Gastroesophageal sphincter (tissue), 3 donors: Measurements from ENCODE around the gene CDK14.
"Not testable (repeated sequence)": the region's sequence is repeated elsewhere in the genome, so short reads cannot be mapped to it uniquely, and the experiment has no call there.

ENCODE experiments used
- POLR2A ChIP-seq, 2 donors: fragments of 450-650 bp; IDR thresholded peaks; one replicate each; pipeline ENCODE4 v1.6.1; 2017; ENCODE audit warnings: antibody characterized with exemption in 2 of 2, mild to moderate bottlenecking in 2 of 2, moderate library complexity in 1 of 2
- TF ChIP-seq, protein P1 (sequence below), 4 experiments: fragments of 200-600 bp in 2 of 4; fragments of 450-650 bp in 2 of 4; sonication (generic) in 1 of 4; IDR thresholded peaks; one replicate each; pipeline ENCODE4 v1.5.1; 2017 to 2019; ENCODE audit warnings: antibody characterized with exemption in 4 of 4, mild to moderate bottlenecking in 2 of 4, moderate library complexity in 2 of 4

- TF ChIP-seq, protein P1, sequence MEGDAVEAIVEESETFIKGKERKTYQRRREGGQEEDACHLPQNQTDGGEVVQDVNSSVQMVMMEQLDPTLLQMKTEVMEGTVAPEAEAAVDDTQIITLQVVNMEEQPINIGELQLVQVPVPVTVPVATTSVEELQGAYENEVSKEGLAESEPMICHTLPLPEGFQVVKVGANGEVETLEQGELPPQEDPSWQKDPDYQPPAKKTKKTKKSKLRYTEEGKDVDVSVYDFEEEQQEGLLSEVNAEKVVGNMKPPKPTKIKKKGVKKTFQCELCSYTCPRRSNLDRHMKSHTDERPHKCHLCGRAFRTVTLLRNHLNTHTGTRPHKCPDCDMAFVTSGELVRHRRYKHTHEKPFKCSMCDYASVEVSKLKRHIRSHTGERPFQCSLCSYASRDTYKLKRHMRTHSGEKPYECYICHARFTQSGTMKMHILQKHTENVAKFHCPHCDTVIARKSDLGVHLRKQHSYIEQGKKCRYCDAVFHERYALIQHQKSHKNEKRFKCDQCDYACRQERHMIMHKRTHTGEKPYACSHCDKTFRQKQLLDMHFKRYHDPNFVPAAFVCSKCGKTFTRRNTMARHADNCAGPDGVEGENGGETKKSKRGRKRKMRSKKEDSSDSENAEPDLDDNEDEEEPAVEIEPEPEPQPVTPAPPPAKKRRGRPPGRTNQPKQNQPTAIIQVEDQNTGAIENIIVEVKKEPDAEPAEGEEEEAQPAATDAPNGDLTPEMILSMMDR (IDR thresholded peaks at IDR 0.05), result not testable (repeated sequence)
- not testable (repeated sequence) for TF ChIP-seq POLR2A (IDR thresholded peaks at IDR 0.05)
Measured at GRCh38 chr7:90815552-90815951, 219.4 kb downstream of the CDK14 start.
